SHP77 (cell line): ENCODE data around the gene CNTNAP2.

Experiments used
- DNase-seq, 2 experiments: peaks; one replicate each; lab custom pipeline; 2025; lab: John Stamatoyannopoulos, UW

CNTNAP2 gene

DNA sequence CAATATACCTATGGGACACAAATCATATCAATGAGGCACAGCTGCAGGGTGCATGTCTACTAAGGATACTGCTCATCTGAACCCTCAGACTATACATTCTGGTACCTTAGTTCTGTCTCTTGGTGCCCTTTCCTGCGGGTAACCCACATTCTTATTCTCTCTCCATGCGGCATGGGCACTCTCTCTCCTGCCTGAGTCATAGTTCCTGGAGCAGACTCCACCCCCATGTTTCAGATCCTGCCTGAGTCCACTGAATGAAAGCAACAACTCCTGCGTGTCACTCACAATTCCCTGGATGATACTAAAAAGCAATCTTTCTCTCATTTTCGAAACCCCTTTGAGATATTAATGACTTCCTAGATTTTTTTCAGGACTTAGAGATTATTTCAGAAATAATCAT, 1820.8 kb downstream of the CNTNAP2 start:
- DNase-seq = no peak

DNA sequence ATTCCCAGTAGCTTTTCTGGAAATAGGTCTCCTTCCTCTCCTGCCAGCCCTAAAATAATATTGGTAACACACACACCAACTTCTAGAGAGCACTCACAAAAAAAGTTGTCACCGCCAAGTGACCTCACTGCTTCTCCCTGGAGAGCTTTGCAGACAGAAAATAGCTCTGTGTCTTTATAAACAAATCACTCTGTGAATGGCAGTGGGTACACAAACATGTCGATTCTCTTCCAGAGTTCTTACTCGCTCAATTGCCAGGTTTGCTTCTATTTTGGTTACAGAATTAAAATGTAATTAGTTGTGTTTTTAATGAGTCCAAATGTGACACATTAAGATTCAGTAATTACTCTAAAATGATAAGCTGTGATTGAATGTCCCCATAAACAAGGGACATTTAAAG, 1824.8 kb downstream of the CNTNAP2 start:
- DNase-seq = no peak

DNA sequence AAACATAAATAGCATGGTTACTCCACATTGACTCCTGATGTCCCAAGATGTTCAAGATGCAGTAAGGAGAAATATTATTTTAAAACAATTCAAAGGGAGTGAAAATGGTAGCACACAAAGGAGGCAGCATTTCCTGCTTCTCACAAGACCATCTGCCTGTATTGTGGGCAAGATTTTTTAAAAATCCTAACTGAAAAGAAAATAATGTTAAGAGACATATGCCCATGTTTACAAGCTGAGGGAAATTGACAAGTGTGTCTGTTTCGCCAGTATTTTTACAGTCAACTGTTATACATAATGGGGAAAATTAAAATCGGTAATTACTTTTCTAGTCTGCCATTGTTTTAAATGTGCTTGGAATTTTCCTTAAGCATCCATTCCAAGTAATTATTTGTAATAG, 1827.7 kb downstream of the CNTNAP2 start:
- DNase-seq = no peak

DNA sequence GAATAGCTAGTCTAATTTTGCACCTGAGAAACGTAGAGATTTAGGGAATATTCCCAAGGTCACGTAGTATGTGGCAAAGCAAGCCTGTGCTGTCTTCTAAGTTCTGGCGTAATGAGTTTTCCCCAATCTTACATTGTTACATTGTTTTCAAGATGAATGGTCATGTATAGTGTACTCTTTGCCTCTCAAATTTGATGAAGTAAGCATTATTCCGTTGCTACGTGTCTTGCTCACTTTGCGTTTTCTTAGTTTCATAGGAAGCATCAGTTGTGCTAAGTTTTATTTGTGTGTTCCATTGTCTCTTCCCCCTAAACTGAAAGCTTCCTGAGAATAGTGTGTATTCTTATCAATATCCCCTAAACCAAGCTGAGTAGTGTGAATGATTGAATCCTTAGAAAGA, 1836.3 kb downstream of the CNTNAP2 start:
- DNase-seq = no peak

DNA sequence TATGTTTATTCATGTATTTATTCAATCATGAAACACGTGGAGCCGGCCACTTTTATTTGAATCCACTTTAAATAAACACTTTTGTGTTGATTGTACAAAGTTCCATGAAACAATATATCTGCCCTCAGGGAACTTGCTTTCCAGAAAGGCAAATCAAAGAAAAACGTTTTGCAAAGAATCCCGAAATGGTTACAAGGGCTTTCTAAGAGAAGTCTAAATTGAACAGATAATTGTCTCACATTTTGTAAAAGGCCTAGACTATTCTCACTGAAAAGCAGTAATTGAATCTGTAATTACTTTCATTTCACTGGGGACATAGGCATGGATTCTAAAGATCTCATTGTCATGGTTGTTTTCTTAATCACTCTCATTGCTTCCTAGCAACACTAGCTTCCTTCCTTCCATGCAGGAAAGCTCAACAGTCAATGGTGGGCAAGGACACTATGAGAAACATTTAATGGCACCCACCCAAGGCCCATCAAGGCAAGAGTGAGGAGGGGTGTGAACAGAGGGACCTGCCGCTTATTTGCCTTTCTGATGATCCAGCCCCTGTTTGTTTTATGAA, 1851.5 kb downstream of the CNTNAP2 start:
- DNase-seq = no peak

DNA sequence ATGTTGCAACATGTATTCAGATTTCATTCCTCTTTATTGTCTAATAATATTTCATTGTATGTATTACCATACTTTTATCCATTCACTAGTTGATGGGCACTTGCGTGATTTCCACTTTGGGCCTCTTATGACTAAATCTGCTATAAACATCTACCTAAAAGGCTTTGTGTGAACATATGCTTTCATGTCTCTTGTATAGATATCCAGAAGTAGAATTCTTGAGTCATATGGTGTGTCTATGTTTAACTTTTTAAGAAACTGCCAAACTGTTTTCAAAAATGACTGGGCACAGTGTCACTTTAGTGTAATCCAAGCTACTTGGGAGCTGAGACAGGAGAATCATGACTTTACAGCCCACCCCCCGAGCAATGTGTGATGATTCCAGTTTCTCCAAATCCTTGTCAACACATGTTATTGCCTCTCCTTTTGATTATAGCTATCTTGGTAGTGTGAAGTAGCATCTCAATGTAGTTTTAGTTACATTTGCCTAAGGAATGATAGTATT, 1855.1 kb downstream of the CNTNAP2 start:
- DNase-seq = no peak

DNA sequence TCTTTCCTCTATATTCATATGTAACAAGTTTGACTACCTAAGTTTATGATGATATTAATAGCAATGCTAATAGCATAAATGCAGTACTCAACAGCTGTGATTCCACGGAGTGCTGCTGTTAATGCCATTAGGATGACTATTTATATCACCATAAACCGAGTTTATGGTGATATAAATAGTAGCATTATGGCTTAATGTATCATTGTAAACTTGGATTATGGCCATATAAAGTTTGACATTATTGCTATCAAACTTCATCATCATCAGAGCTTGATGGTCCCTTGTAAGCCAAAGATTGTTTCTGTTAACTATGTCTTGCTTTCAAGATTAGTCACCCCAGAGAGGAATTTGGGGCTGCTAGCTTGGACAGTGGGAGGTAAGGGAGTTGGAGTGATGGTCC, 1861.6 kb downstream of the CNTNAP2 start:
- no peak for DNase-seq

DNA sequence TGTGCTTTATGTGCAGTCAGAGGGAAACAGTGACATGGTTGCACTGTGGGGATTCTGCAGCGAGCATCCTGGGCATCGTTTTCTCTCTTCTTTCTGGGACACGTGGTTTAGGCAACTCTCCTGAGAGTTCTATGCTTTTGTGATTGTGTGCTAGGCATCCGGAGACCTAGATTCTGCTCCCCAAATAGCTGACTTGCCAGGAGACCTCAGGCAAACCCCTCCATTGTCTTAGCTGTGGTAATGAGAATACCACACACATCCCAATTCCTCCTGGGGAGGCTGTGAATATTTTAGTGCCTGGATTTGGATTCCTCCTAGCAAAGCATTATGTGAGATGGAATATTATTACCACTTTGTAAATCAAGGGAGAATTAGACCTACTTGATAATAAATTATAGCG, 1862.0 kb downstream of the CNTNAP2 start:
- no peak for DNase-seq

DNA sequence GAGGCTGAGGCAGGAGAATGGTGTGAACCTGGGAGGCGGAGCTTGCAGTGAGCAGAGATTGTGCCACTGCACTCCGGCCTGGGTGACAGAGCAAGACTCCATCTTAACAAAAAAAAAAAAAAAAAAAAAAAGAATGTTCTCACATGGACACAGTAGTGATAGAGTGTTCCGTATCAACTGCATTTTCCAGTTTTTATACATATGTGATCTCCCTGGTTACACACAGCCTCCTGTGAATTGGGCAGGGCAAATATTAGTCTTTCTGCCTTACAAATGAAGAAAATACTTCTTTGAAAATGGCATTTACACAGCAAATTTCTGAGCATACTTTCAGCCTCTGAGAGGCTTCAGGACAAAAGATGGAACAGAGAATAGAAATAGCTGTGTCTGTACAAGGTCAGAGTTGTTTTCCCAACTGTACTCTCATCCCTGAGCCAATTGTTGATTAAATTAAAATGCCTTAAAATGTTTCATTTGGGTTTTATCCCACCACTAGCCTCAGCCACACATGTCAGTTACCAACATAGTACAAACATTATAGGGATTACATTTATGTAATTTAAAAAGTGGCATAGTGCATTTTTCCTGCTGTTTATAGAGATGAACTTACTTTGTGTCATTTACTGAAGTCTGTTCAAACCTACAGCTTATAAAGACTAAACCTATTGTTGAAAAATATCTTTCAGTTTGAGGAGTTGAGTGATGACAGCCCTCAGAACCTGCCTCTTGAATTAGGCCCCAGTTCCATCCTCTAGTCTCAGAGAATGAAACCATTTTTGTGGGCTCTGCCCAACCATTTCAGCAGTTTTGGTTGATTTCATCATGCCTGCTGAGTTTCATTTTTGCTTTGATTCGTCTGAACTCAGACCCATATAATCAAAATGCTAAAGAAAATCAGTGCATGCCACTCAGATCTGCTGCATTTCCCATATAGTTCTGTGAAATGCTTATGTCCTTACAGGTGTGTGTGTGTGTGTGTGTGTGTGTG, 1864.5 kb downstream of the CNTNAP2 start:
- DNase-seq = no peak

DNA sequence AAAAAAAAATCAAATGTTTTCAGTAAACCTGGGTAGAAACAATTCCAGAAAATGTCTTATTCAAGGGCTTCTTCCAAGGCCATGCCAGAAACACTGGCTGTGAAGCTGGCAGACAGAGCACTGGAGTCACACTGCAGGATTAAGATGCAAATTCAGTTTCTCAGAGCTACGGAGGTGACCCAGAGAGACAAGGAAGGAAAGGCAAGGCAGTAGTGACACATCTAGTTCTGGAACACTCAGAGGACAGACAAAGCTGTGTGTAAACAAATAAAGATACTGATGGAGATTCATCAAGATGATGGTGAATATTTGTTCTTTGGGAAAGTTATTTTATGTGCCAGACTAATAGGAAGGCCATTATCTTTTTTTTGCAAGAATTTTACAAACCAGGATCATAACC, 1865.7 kb downstream of the CNTNAP2 start:
- no peak for DNase-seq

DNA sequence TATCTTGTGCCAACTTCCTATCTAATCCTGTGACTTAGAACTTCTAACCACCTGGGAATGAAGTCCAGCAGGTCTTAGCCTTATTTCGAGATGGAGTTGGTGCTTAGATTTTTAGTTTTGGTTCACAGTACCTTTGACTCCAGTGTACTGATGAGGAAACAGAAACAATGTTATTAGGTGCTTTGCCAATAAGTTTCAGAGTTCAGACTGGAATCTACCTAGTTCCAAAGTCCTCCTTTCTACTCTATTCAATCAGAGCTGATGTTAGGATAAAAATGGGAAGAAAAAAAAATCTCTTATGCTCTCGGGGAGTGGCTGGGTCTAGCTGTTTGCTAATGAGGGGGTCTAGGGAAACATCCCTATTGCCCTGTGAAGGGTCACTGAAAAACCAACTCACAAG, 1867.7 kb downstream of the CNTNAP2 start:
- no peak for DNase-seq

DNA sequence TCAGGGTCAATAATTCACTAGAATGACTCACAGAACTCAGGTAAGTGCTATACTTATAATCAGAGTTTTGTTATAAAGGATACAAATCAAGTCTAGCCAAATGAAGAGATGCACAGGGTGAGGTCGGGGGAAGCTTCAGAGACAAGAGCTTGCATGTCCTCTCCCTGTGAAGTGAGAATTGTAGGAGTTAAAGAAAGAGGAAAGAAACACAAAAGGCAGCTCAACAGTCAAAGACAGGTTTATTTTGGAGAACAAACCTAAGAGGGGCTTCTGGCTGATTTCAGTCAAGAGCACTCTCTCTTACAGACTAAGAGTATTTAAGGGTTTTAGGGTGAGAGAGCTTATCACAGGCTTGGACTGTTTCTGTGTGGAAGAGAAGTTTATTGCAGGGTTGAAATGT, 1873.5 kb downstream of the CNTNAP2 start:
- DNase-seq = no peak

DNA sequence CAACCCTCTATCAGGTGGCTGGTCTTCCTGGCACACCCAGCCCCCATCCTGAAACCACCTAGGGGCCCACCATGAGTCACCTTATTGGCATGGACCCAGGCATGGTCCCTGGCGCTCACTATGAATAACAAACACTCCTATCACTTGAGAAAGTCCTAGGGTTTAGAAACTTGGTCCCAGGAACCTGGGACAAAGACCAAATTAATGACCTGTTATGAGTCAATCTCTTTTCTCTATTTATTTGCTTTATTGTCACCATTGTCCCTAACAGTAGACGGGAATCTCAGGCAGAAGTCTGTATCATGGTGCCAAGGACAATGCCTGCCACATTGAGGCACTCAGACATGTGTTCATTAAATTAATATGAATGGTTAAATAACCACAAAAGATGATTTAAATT, 1874.3 kb downstream of the CNTNAP2 start:
- DNase-seq = no peak

DNA sequence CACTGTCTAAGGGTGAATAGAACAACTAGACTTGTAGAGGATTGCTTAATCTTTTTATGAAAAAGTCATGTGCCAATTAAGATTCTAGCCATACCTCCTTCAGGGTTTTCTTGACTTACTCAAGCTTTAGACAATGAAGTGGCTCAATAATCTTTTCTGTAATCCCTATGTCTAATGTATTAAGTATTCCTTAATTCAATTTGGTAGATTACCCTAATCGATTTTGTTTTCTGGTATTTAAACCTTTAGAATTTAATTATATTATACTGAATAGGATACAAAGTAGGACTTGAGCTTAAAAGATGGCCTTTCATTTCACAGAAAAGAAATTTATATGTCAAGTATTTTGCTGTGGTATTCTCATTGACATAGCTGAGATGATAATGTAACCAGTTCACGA, 1876.1 kb downstream of the CNTNAP2 start:
- no peak for DNase-seq

DNA sequence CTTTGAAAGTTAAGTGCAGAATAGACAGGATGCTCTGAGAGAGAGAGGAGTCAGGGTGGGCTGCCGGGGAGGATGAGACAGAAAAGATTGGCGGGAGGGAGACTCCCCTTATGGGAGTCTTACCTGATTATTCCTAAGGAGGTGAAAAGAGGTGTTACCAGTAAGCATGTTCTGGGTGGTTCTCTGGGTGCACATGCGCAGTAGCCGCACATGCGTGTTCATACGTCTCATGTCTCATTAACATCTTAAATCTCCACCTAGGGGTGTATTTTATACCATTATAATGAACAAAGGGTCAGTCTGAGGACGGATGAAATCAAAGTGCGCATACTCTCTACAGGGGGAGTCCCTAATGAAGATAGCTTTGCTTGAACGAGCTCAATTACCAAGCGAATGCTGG, 1881.0 kb downstream of the CNTNAP2 start:
- no peak for DNase-seq

DNA sequence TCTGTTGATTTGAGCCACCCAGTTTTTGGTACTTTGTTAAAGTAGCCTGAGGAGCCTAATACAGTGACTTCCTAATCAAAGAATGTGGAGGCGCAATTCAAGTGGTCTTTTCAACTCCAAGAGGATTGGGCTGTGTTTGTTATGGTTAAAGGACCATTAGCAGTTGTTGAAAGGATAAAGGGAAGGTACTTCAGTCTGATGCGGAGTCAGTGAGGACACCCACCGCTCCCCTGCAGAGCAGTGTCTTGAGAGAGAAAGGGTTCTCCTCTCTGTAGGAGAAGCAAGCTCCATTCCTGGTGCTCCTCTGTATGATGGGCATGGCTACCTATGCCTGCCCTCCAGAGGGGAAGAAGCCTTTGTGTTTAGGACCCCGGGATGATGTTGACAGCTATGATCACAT, 1883.4 kb downstream of the CNTNAP2 start:
- DNase-seq = no peak

DNA sequence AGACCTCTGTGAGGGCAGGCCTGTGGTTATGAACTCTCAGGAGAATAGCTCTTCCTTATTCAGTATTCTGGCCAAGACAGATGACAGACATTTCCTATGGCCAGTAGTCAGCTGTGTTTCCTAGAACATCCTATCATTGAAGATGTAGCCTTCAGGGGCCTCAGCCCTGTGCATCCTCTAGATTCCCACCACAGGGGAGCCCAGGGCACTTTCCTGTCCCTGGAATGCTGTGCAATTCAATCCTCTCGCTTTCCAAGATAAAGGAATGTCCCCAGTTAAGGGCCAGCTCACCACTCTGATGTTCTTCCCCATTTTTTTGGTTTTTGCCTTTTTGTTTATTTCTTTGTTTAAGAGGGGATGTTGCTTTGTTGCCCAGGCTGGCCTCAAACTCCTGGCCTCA, 1895.2 kb downstream of the CNTNAP2 start:
- DNase-seq = no peak

DNA sequence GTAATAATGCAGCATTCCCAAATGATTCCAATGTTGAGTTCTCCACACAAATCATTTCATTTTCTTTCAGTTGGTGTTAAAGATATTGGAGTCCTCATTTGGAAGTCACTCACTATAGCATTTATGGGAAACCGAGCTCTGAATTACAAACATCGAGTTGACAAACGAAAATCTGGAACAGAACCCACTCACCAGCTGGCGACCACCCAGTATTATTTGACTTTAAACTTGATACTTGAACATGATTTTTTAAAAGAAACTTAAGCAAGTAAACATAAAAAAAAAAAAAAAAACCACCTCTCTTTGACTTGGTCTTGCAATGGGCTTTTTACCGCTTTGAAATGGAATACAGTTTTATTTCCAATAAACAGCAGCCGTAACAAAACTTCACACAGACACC, 1897.4 kb downstream of the CNTNAP2 start:
- DNase-seq = no peak

DNA sequence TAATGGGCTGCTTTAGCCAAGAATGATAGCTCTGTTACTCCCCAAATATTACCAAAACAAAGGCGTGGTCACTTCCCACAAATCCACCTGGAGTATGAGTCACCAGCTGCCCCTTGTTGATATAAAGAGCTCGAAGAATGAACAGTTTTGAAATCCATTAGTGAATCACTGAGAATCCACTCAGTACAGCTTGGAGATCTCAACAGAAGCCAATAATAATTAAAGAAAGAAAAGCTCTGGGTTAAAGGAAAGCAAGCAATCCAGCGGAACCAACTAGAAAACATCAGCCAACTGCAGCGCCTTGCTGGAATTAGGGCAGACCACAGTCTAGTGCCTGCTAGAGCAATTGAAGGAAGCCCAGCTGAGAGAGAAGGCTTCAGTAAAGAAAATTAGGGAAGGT, 1897.9 kb downstream of the CNTNAP2 start:
- DNase-seq = peak; percentile 44 to 45

DNA sequence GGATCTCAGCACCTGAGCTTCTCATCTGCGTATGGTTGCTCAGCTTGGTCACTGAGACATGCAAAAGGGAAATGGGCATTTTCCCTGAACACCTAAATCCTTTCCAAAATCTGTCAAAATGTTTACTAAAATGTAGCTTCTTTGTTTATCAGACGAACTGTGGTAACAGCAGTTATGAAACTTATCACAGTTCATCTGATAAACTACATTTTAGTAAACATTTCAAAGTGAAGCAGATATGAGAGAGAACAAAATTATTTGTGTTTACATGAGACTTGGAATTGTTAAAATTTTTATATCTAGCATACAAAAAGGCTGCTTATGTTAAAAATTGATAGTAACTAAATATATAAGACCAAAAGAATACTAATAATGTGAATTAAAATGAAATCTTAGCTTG, 1900.5 kb downstream of the CNTNAP2 start:
- DNase-seq = no peak

DNA sequence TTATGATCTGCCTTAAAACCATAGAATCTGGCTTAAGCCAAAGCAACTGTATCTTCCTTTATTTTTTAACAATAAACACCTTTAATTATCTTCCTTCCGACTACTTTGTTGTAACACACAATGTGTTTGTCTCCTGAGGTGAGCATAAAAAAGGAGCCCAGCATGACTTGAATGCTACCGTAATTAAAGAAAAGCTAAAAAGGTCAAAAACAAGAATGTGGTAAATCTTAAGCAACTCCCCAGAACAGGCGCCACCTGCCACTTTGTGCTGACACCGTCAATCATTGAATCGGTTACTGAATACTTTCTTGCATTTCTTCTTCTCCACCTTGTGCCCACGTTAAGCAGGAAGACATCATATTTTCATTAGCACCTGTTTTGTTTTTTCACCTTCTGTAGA, 1904.1 kb downstream of the CNTNAP2 start:
- DNase-seq = no peak

DNA sequence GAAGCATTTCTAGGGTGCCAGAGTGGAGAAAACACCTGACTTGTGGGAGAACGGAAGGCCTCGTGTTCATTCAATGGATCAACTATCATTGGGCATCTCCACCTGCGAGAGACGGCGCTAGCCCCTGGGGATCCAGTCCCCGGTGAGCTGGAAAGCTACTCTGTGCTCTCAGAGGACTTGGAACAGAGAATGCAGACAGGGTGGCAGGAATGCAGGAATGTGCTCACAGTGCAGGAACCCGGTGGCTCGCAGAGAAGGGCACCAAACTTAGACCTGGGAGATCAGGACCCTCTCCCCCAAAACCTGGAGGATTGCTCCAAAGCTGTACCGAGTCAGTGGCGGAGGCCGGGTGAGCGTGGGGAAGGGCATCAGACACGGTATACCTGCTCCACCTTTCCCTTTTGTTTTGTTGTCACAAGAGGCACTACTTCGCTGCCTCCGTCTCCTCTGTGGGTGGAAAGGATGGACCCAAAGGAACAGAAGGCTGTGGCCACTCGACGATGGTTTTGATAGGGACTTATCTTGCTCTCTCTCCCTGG, 1905.0 kb downstream of the CNTNAP2 start:
- no peak for DNase-seq

DNA sequence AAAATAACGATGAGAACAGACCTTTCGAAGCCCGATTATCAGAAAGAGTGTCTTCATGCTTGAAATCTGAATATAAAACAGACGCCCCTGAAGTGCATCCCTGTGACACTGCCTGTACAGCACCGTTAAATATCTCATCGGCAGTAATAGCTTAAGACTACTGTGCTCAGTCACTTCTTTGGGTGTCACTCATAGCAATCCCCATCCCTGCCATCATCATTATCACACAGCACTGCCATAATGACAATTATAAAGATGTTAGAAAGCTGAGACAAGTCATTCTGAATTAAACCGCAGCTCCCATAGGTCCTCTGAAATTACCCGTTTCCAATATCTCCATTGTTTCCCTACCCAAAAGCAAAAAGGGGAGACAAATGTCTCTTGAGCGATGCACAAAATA, 1906.2 kb downstream of the CNTNAP2 start:
- no peak for DNase-seq
